Hypothalamus (tissue), 51 donors: ENCODE data around the gene HIP1.
A peak's percentile ranks its signal among the peaks of the same experiment; 100 is the strongest.
"Not testable (repeated sequence)": the region's sequence is repeated elsewhere in the genome, so short reads cannot be mapped to it uniquely, and the experiment has no call there.

Experiments
- DNase-seq, 51 donors: peaks; one replicate each; lab custom pipeline; 2025; lab: John Stamatoyannopoulos, UW

Gene HIP1

GRCh38 chr7:75591467-75592255 lies 147.1 kb downstream of the HIP1 start:
- DNase-seq = no peak

- no peak for DNase-seq
Measured at GRCh38 chr7:75590373-75591005, 148.3 kb downstream of the HIP1 start.

- peak in 1 of 51 donors; percentile 11 for DNase-seq
Measured at GRCh38 chr7:75584354-75584753, 154.4 kb downstream of the HIP1 start.

- no peak for DNase-seq
Measured at GRCh38 chr7:75583255-75583654, 155.5 kb downstream of the HIP1 start.

- no peak for DNase-seq
Measured at GRCh38 chr7:75579899-75580298, 158.8 kb downstream of the HIP1 start.

- DNase-seq = no peak
Measured at GRCh38 chr7:75578081-75578480, 160.7 kb downstream of the HIP1 start.

- peak in 5 of 51 donors; percentile 12 to 17 (median 15) for DNase-seq
Measured at GRCh38 chr7:75575488-75576121, 163.1 kb downstream of the HIP1 start.

- no peak for DNase-seq
Measured at GRCh38 chr7:75573477-75574019, 165.2 kb downstream of the HIP1 start.

- DNase-seq = peak in 2 of 51 donors; percentile 5 to 53
Measured at GRCh38 chr7:75572814-75573213, 165.9 kb downstream of the HIP1 start.

GRCh38 chr7:75572396-75572795 lies 166.3 kb downstream of the HIP1 start:
- peak in 28 of 51 donors; percentile 9 to 80 (median 39) for DNase-seq

GRCh38 chr7:75571209-75571608 lies 167.5 kb downstream of the HIP1 start:
- no peak for DNase-seq

- not testable (repeated sequence) for DNase-seq
Measured at GRCh38 chr7:75569629-75570282, 169.0 kb downstream of the HIP1 start.

- peak in 29 of 51 donors; percentile 2 to 71 (median 32) for DNase-seq
Measured at GRCh38 chr7:75567948-75568595, 170.7 kb downstream of the HIP1 start.

- DNase-seq = peak in 6 of 51 donors; percentile 6 to 21 (median 16)
Measured at GRCh38 chr7:75565132-75565837, 173.5 kb downstream of the HIP1 start.

GRCh38 chr7:75563171-75563570 lies 175.6 kb downstream of the HIP1 start:
- no peak for DNase-seq

GRCh38 chr7:75559976-75560365 lies 178.8 kb downstream of the HIP1 start:
- no peak for DNase-seq

GRCh38 chr7:75559355-75559975 lies 179.3 kb downstream of the HIP1 start:
- peak in 2 of 51 donors; percentile 13 to 19 for DNase-seq

GRCh38 chr7:75556835-75557234 lies 181.9 kb downstream of the HIP1 start:
- not testable (repeated sequence) for DNase-seq

- DNase-seq = no peak
Measured at GRCh38 chr7:75555736-75556135, 183.0 kb downstream of the HIP1 start.
